Fibroblast of lung (primary cell): Measurements from ENCODE around the gene MCOLN1.

Experiments used
- CTCF ChIP-seq, 2 donors: IDR thresholded peaks in 1 of 2; conservative IDR thresholded peaks in 1 of 2; 1 replicate in 1 of 2; 2 replicates in 1 of 2; pipeline ENCODE4 v1.5.1; 2011 to 2012; ENCODE audit warnings: low read length in 2 of 2, control low read depth in 1 of 2, inconsistent platforms in 1 of 2, low read depth in 1 of 2, mild to moderate bottlenecking in 1 of 2
- EZH2 ChIP-seq: IDR thresholded peaks from 2 replicates; pipeline ENCODE4 v1.5.1; 2012; ENCODE audit warnings: low read length, control low read depth, mild to moderate bottlenecking; ENCODE audit errors: missing control alignments

- no peak for TF ChIP-seq CTCF (conservative IDR thresholded peaks at IDR 0.05 in 1 of 2, IDR thresholded peaks at IDR 0.05 in 1 of 2; ENCODE audit: low read depth in 1 of 2, low read length in 2 of 2)
- TF ChIP-seq EZH2, result no peak
Measured at GRCh38 chr19:7476241-7476640, 46.2 kb upstream of the MCOLN1 start.
